ENCODE results near the gene VWF. TPM values are rescaled to one million over a fixed set of nuclear protein-coding genes. Genes with fewer than 3 reads are reported as not detected.

The VWF gene
- total RNA-seq, 3 donors from 2014 or later = 34.3 to 82.5 (median 72.9) TPM

DNA sequence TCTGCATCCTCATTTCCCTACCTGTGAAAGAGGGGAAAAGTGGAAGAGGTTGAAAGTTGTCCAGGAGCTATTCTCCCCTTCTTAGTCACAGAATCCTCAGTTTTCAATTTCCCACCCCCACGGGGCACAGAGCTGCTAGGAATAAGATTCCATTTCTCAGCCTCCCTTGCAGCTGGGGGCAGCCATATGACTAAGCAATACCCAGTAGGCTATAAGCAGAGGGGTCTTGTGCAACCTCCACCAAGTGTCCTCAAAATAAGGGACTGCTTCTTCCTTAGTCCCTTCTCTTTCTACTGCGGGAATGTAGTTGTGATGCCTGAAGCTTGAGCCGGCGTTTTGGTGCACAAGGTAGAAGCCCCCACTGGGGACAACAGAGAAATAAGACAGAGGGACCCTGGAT, 40.9 kb downstream of the VWF start:
- intact Hi-C loops (cut with DNase I, micrococcal nuclease) = no loop called here
- Histone ChIP-seq H3K9me3 (no peaks in the 10 kb centered on the region), H3K4me1 (ENCODE audit: low read depth) (no peaks in the 10 kb centered on the region), H3K4me3 (no peak overlapping the region), H3K36me3 (ENCODE audit: low read depth) (no peaks in the 10 kb centered on the region)
- TF ChIP-seq, protein P1, sequence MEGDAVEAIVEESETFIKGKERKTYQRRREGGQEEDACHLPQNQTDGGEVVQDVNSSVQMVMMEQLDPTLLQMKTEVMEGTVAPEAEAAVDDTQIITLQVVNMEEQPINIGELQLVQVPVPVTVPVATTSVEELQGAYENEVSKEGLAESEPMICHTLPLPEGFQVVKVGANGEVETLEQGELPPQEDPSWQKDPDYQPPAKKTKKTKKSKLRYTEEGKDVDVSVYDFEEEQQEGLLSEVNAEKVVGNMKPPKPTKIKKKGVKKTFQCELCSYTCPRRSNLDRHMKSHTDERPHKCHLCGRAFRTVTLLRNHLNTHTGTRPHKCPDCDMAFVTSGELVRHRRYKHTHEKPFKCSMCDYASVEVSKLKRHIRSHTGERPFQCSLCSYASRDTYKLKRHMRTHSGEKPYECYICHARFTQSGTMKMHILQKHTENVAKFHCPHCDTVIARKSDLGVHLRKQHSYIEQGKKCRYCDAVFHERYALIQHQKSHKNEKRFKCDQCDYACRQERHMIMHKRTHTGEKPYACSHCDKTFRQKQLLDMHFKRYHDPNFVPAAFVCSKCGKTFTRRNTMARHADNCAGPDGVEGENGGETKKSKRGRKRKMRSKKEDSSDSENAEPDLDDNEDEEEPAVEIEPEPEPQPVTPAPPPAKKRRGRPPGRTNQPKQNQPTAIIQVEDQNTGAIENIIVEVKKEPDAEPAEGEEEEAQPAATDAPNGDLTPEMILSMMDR (IDR thresholded peaks at IDR 0.05) = no peak
- ATAC-seq = no peak
- DNase-seq = no peak

GRCh38 chr12:6082613-6083012, 41.9 kb downstream of the VWF start:
- TF ChIP-seq, protein P1 (IDR thresholded peaks at IDR 0.05) = no peak
- ATAC-seq = no peak
- DNase-seq = no peak
- H3K4me1 ChIP-seq (ENCODE audit: low read depth) = no peaks in the 10 kb centered on the region
- H3K36me3 ChIP-seq (ENCODE audit: low read depth) = no peaks in the 10 kb centered on the region
- intact Hi-C loops (cut with DNase I, micrococcal nuclease) = no loop called here
- no peaks in the 10 kb centered on the region for H3K9me3 ChIP-seq
- no peak overlapping the region for H3K4me3 ChIP-seq

DNA sequence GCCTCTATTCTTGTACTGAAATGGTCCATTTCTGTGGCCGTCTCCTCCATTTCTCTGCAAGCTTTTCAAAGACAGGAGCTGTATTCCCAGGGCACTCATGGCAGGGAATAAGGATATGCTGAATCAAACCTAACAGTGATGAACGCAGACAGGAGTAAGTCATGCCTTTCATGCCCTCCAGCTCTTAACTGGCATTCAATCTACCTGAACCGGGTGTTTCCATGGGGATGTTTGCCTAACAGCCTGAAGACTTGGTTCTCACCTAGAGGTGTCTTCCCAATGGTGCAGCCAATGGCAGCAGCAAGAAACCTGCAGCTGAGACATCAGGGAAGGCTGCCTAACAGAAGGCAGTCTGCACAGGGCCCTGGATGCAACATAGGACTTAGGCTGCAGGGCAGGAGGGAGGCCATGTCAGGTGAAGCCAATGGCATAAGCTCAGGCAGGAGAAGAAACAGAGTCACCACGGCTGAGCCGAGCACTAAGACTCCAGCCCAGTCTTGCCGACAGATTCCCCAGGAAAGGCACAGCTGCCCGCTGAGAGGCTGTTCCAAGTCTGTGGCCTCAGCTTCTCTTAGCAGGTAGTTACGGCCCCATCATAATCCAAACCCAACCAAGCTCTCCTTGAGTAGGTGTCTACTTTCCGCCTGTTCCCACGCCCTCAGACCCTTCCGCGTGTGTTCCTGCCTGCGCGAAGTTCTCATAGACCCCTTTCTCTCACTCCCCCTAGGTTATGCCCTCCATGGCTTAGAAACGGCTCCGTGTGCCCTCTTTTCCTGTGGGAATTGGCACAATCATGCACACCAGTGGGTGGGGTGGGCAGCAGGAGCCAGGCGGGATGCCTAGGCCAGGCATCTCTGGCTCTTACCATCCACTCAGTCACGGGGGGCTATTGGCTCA, 44.1 kb downstream of the VWF start:
- Histone ChIP-seq H3K36me3 (ENCODE audit: low read depth) (no peaks in the 10 kb centered on the region), H3K4me1 (ENCODE audit: low read depth) (no peaks in the 10 kb centered on the region), H3K4me3 (no peak overlapping the region), H3K9me3 (no peaks in the 10 kb centered on the region)
- intact Hi-C loops (cut with DNase I, micrococcal nuclease) = no loop called here
- TF ChIP-seq, protein P1 (IDR thresholded peaks at IDR 0.05) = no peak
- DNase-seq = no peak
- ATAC-seq = no peak

DNA sequence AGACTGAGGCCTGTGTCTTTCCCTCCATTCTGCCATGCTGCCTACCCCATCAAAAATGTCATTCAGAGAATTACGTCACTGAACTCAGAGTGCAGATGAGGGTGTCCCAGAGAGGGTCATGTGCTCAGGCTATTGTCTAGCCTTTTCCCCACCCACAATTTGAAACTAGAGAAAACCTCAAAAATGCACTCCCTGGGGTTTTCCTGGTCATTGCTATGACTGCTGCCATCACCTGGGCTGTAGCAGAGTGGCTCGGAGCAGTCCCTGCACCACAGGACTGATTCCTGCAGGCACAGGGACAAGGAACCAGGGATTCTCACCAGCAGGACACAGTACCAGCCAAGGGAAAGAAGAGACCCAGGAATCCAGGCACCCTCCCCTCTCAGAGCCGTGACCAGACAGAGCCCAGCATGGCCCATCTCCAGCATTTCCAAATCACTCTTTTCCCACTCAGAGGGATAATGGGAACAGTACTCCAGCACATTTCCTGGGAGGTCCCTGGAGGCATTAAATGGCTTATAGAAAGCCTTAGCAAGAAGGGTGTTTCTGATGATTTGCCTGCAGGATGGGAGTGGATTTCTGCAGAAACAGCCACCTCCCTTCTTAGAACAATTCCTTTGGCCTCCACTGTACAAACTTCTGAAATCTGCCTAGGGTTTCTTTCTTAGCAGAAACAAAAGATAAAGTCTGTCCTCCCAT, 45.9 kb downstream of the VWF start:
- H3K4me3 ChIP-seq = no peak overlapping the region
- no peaks in the 10 kb centered on the region for H3K4me1 ChIP-seq (ENCODE audit: low read depth)
- no peaks in the 10 kb centered on the region for H3K36me3 ChIP-seq (ENCODE audit: low read depth)
- intact Hi-C loops (cut with DNase I, micrococcal nuclease) = no loop called here
- DNase-seq (no peak), ATAC-seq (no peak)
- no peaks in the 10 kb centered on the region for H3K9me3 ChIP-seq
- TF ChIP-seq, protein P1 (IDR thresholded peaks at IDR 0.05) = no peak

GRCh38 chr12:6077692-6078083, 46.8 kb downstream of the VWF start:
- Histone ChIP-seq H3K36me3 (ENCODE audit: low read depth) (no peaks in the 10 kb centered on the region), H3K4me3 (no peak overlapping the region), H3K4me1 (ENCODE audit: low read depth) (no peaks in the 10 kb centered on the region), H3K9me3 (no peaks in the 10 kb centered on the region)
- ATAC-seq (no peak), DNase-seq (no peak)
- intact Hi-C loops (cut with DNase I, micrococcal nuclease) = no loop called here
- TF ChIP-seq, protein P1 (IDR thresholded peaks at IDR 0.05) = no peak
